Ovary (tissue), 9 donors: ENCODE results near the gene LRRC8C. TPM values are rescaled to one million over a fixed set of nuclear protein-coding genes. Genes with fewer than 3 reads are reported as not detected.
A peak's percentile ranks its signal among the peaks of the same experiment; 100 is the strongest.

ENCODE experiments used
- DNase-seq, 5 donors: peaks; one replicate each; pipeline ENCODE4 v3.0.0-alpha.2; 2019 to 2020
- H3K27ac ChIP-seq, 2 donors: fragments of 200-600 bp; one replicate each; pipeline versions ENCODE4 v1.5.1 to v1.8.0; 2019 to 2022
- H3K27me3 ChIP-seq: fragments of 200-600 bp; one replicate; pipeline ENCODE4 v1.8.0; 2022
- H3K36me3 ChIP-seq: fragments of 200-600 bp; sonication (generic); one replicate; pipeline ENCODE4 v1.5.1; 2019
- H3K4me1 ChIP-seq: one replicate; pipeline ENCODE4 v1.8.1; 2013; ENCODE audit warnings: mild to moderate bottlenecking, moderate library complexity; ENCODE audit not compliant: insufficient read depth
- H3K4me3 ChIP-seq: fragments of 200-600 bp; sonication (generic); one replicate; pipeline ENCODE4 v1.5.1; 2017
- H3K9me3 ChIP-seq, 2 donors: fragments of 200-600 bp in 1 of 2; sonication (generic) in 1 of 2; one replicate each; pipeline versions ENCODE4 v1.5.1 to v1.8.1; 2013 to 2019; ENCODE audit warnings: mild to moderate bottlenecking in 1 of 2, moderate library complexity in 1 of 2
- EP300 ChIP-seq: sonication (generic); formaldehyde crosslinking; IDR thresholded peaks from one replicate; pipeline ENCODE4 v1.6.1; 2017; ENCODE audit warnings: antibody characterized with exemption
- POLR2A ChIP-seq: fragments of 450-650 bp; IDR thresholded peaks from one replicate; pipeline ENCODE4 v1.6.1; 2017; ENCODE audit warnings: antibody characterized with exemption, mild to moderate bottlenecking, moderate library complexity
- WGBS, 3 donors: extraction: QIAGEN DNeasy Blood & Tissue Kit in 1 of 3; methylation state at CpG; one replicate each; pipeline versions ENCODE4 v1.1.5 to v1.1.7; 2013 to 2017; 5-methylcytosine and 5-hydroxymethylcytosine counted together
- intact Hi-C, 4 donors: fragments of 100-400 bp; cut with DNase I; formaldehyde crosslinking; loops; one replicate each; pipeline versions ENCODE4 v1.11.0 to v1.15.1; 2022 to 2023
- polyA plus RNA-seq, 2 donors: library from polyadenylated mRNA; stranded (reverse); fragments of 200-250 nt in 1 of 2; fragments of 350-450 nt in 1 of 2; fragmentation: Illumina TruSeq in 1 of 2; extraction: RNeasy Lipid Tissue Mini Kit (QIAGEN cat#74804) in 1 of 2; gene quantifications; one replicate each; pipeline ENCODE4 v1.2.3, GENCODE V29; 2013 to 2014
- total RNA-seq, 7 donors: library from RNA; depleted of rRNA in 2 of 7; stranded (reverse); fragments of >200 nt in 2 of 7; fragmentation: NEBNext Ultra II Directional in 3 of 7; extraction: Animal tissue kit (Norgen Biotek cat#: 25700) in 3 of 7; gene quantifications; one replicate each; pipeline versions ENCODE4 v1.1.0 to v1.2.4, GENCODE V29; 2016 to 2023
- TF ChIP-seq, protein P1 (sequence below), 3 donors: fragments of 450-650 bp in 2 of 3; fragments of 200-600 bp in 1 of 3; IDR thresholded peaks; one replicate each; pipeline versions ENCODE4 v1.5.1 to v1.8.0; 2016 to 2022; ENCODE audit warnings: antibody characterized with exemption in 3 of 3, mild to moderate bottlenecking in 1 of 3
- donor health status: DM: no; HTN: no; CAD: no; lungs with moderate emphysema.
- donor health status: DM: no; HTN: no; CAD: no.
- donor health status: Bipolar disorder and iron deficiency.
- donor health status: DM: yes; HTN: yes; CAD: no.
- donor health status: DM: no; HTN: no; CAD: no.
- donor health status: DM: yes; HTN: yes; CAD: no.

LRRC8C gene
- total and polyA plus RNA-seq, 9 donors = 5.6 to 11.1 (median 7.2) TPM

DNA sequence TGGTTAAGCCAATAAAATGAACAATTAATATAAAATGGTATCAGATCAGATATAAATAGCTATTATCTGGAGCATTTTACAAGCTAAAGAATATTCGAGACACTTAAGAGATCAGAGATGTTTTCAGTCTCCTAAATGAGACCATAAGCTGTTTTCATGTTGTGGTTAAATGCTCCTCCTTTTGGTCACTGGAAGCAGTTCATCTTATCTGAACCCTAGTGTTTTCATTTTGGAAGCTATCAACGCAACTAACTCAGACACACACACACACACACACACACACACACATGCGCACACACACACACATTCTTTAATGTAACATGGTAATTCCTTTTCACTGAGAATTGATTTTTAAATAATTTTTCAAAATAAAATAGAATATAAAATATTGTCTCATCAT lies 10.0 kb upstream of the LRRC8C start:
- no peak for DNase-seq
- Histone ChIP-seq H3K4me1 (peaks cover 4% of the 10 kb centered on the region), H3K27me3 (no peaks in the 10 kb centered on the region), H3K9me3 (no peaks in the 10 kb centered on the region), H3K36me3 (no peaks in the 10 kb centered on the region), H3K27ac (peak overlapping the region in 1 of 2 donors; percentile 5), H3K4me3 (no peak overlapping the region)
- WGBS, 3 donors = 22 to 45% (median 33%) methylated on average over 3 of the region's 3 CpGs
- intact Hi-C loops = no loop called here
- no peak for TF ChIP-seq EP300
- TF ChIP-seq, protein P1, sequence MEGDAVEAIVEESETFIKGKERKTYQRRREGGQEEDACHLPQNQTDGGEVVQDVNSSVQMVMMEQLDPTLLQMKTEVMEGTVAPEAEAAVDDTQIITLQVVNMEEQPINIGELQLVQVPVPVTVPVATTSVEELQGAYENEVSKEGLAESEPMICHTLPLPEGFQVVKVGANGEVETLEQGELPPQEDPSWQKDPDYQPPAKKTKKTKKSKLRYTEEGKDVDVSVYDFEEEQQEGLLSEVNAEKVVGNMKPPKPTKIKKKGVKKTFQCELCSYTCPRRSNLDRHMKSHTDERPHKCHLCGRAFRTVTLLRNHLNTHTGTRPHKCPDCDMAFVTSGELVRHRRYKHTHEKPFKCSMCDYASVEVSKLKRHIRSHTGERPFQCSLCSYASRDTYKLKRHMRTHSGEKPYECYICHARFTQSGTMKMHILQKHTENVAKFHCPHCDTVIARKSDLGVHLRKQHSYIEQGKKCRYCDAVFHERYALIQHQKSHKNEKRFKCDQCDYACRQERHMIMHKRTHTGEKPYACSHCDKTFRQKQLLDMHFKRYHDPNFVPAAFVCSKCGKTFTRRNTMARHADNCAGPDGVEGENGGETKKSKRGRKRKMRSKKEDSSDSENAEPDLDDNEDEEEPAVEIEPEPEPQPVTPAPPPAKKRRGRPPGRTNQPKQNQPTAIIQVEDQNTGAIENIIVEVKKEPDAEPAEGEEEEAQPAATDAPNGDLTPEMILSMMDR (IDR thresholded peaks at IDR 0.05) = peak in 1 of 3 donors; percentile 24

DNA sequence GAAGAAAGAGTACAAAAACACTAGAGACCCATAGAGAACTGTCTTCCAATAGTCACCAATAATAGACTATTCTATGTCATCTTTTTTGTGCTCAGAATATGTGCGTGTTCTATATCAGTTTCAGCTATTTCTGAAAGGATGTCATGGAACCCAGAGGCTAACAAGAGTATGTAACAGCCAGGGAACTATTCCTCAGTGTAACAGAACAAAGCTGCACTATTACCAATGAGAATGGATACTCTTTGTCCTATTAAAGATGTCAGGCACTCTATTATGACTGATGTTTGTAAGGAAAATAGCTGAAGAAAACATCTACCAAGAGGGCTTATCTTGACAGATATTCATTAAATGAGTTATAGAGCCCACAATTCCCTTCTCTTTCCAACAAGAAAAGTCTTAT lies 8.6 kb upstream of the LRRC8C start:
- intact Hi-C loops = no loop called here
- 11 to 24% (median 13%) methylated on average over 1 of the region's 1 CpG for WGBS, 3 donors
- no peaks in the 10 kb centered on the region for H3K36me3 ChIP-seq
- H3K9me3 ChIP-seq = no peaks in the 10 kb centered on the region
- no peak overlapping the region for H3K4me3 ChIP-seq
- TF ChIP-seq, protein P1 (IDR thresholded peaks at IDR 0.05) = no peak
- TF ChIP-seq EP300 (no peak), POLR2A (no peak)
- peak overlapping the region in 1 of 2 donors; percentile 5 for H3K27ac ChIP-seq
- no peak for DNase-seq
- H3K27me3 ChIP-seq = no peaks in the 10 kb centered on the region
- H3K4me1 ChIP-seq = peaks cover 4% of the 10 kb centered on the region

DNA sequence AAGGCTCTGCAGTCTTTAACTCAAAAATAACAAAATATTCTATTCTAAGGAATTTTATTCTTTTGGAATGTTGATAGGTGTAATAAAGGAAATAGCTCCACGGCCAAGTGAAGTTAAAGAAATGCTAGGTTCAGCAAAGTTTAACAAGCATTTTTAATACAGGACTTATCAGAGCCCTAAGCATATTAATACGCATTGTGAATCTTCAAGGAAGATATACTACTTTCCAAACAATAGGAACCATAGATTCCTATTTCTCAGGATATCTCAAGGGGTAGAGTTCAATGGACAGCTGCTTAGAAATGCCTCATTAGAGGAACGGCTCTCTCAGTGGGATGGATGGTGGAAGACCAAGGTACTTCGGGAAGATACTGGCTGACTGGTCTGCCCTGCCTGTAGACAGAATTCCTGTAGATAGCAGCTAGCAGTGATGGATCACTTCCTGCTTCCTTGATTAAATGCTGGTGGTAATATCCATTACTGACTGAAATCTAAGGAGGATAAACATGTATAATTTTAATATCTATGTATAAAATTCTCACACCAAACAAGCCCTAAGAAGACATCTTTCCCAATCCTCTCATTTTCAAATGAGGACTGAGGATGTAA lies 8.1 kb upstream of the LRRC8C start:
- Histone ChIP-seq H3K27me3 (no peaks in the 10 kb centered on the region), H3K4me1 (peaks cover 4% of the 10 kb centered on the region), H3K36me3 (no peaks in the 10 kb centered on the region), H3K4me3 (no peak overlapping the region), H3K9me3 (no peaks in the 10 kb centered on the region), H3K27ac (peak overlapping the region in 1 of 2 donors; percentile 5)
- intact Hi-C loops = no loop called here
- WGBS, 3 donors = 26 to 39% (median 36%) methylated on average over 4 of the region's 4 CpGs
- no peak for DNase-seq
- TF ChIP-seq POLR2A (no peak), EP300 (no peak)
- TF ChIP-seq, protein P1 (IDR thresholded peaks at IDR 0.05) = no peak

DNA sequence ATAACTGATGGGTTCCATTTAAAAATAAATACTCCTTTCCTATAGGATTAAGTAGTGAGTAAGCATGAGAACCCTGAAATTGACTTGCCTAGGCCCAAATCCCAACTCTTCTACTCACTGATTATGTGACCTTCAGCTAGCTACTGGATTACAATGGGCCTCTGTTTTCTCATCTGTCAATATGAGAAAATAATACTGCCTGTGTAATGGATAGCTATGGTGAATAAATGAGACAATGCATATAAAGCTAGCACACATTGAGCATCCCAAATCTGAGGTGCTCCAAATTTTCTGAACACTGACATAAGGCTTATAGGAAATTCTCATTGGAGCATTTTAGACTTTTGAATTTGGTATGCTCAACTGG lies 5.3 kb upstream of the LRRC8C start:
- H3K4me3 ChIP-seq = no peak overlapping the region
- no peaks in the 10 kb centered on the region for H3K27me3 ChIP-seq
- no peaks in the 10 kb centered on the region for H3K9me3 ChIP-seq
- TF ChIP-seq, protein P1 (IDR thresholded peaks at IDR 0.05) = no peak
- TF ChIP-seq POLR2A (no peak), EP300 (no peak)
- peaks cover 4% of the 10 kb centered on the region for H3K4me1 ChIP-seq
- intact Hi-C loops = no loop called here
- H3K36me3 ChIP-seq = no peaks in the 10 kb centered on the region
- DNase-seq = no peak
- H3K27ac ChIP-seq = no peak overlapping the region
